ENCODE results near the gene SIL1.

GRCh38 chr5:138983984-138984383, 214.2 kb downstream of the SIL1 start:
- TF ChIP-seq, protein P1, sequence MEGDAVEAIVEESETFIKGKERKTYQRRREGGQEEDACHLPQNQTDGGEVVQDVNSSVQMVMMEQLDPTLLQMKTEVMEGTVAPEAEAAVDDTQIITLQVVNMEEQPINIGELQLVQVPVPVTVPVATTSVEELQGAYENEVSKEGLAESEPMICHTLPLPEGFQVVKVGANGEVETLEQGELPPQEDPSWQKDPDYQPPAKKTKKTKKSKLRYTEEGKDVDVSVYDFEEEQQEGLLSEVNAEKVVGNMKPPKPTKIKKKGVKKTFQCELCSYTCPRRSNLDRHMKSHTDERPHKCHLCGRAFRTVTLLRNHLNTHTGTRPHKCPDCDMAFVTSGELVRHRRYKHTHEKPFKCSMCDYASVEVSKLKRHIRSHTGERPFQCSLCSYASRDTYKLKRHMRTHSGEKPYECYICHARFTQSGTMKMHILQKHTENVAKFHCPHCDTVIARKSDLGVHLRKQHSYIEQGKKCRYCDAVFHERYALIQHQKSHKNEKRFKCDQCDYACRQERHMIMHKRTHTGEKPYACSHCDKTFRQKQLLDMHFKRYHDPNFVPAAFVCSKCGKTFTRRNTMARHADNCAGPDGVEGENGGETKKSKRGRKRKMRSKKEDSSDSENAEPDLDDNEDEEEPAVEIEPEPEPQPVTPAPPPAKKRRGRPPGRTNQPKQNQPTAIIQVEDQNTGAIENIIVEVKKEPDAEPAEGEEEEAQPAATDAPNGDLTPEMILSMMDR (IDR thresholded peaks at IDR 0.05; ENCODE audit: low read depth, low read length, poor library complexity, severe bottlenecking), result no peak
- no peak for TF ChIP-seq EZH2phosphoT487 (IDR thresholded peaks at IDR 0.05; ENCODE audit: borderline replicate concordance, low read length)
